NB4 (cell line): ENCODE data around the gene MYO1B.
"Not testable (repeated sequence)": the region's sequence is repeated elsewhere in the genome, so short reads cannot be mapped to it uniquely, and the experiment has no call there.

Experiments
- DNase-seq: peaks from one replicate; pipeline ENCODE4 v3.0.0; 2010; ENCODE audit warnings: low read depth
- H3K4me3 ChIP-seq: one replicate; pipeline ENCODE4 v1.5.1; 2011; ENCODE audit warnings: mild to moderate bottlenecking, low read depth, low read length, moderate library complexity
- CTCF ChIP-seq: IDR thresholded peaks from one replicate; pipeline ENCODE4 v1.5.1; 2012; ENCODE audit warnings: low read depth, low read length
- MAX ChIP-seq: IDR thresholded peaks from 2 replicates; pipeline ENCODE4 v1.6.1; 2011; ENCODE audit warnings: low read depth, low read length
- MYC ChIP-seq: IDR thresholded peaks from 2 replicates; pipeline ENCODE4 v1.6.1; 2011; ENCODE audit warnings: low read depth, low read length
- POLR2A ChIP-seq: IDR thresholded peaks from 2 replicates; pipeline ENCODE4 v1.6.1; 2011; ENCODE audit warnings: mild to moderate bottlenecking; ENCODE audit not compliant: insufficient read length; ENCODE audit errors: extremely low read depth

Gene MYO1B

GRCh38 chr2:191446910-191447309, 201.7 kb downstream of the MYO1B start:
- DNase-seq, result no peak
- no peak for TF ChIP-seq CTCF
- TF ChIP-seq MAX, result no peak
- no peak for TF ChIP-seq MYC
- no peak for TF ChIP-seq POLR2A
- H3K4me3 ChIP-seq, result no peak overlapping the region

- no peak overlapping the region for H3K4me3 ChIP-seq
- no peak for DNase-seq
- TF ChIP-seq POLR2A (no peak), MAX (no peak), CTCF (no peak), MYC (no peak)
Measured at GRCh38 chr2:191451116-191451515, 205.9 kb downstream of the MYO1B start.

GRCh38 chr2:191452065-191452464, 206.9 kb downstream of the MYO1B start:
- H3K4me3 ChIP-seq, result no peak overlapping the region
- DNase-seq, result no peak
- TF ChIP-seq MYC (no peak), POLR2A (no peak), MAX (no peak), CTCF (no peak)

GRCh38 chr2:191453761-191454160, 208.6 kb downstream of the MYO1B start:
- DNase-seq, result no peak
- TF ChIP-seq MYC, result no peak
- no peak for TF ChIP-seq MAX
- no peak for TF ChIP-seq POLR2A
- TF ChIP-seq CTCF, result no peak
- H3K4me3 ChIP-seq, result no peak overlapping the region

- not testable (repeated sequence) for DNase-seq, H3K4me3 ChIP-seq
Measured at GRCh38 chr2:191456506-191456905, 211.3 kb downstream of the MYO1B start.

- no peak for TF ChIP-seq MAX
- DNase-seq, result no peak
- H3K4me3 ChIP-seq, result no peak overlapping the region
Measured at GRCh38 chr2:191459158-191459557, 214.0 kb downstream of the MYO1B start.

GRCh38 chr2:191462370-191462769, 217.2 kb downstream of the MYO1B start:
- TF ChIP-seq CTCF, result no peak
- no peak for TF ChIP-seq MYC
- TF ChIP-seq MAX, result no peak
- TF ChIP-seq POLR2A, result no peak
- no peak overlapping the region for H3K4me3 ChIP-seq
- no peak for DNase-seq
